Gastrocnemius medialis (tissue), 4 donors: Measurements from ENCODE around the gene SNCG.
"Not testable (repeated sequence)": the region's sequence is repeated elsewhere in the genome, so short reads cannot be mapped to it uniquely, and the experiment has no call there.

Source experiments
- CTCF ChIP-seq, 5 experiments: fragments of 450-650 bp in 3 of 5; fragments of 200-600 bp in 2 of 5; sonication (generic) in 2 of 5; IDR thresholded peaks in 4 of 5; conservative IDR thresholded peaks in 1 of 5; 1 replicate in 4 of 5; 2 replicates in 1 of 5; pipeline ENCODE4 v1.5.1; 2016 to 2019; ENCODE audit warnings: antibody characterized with exemption in 5 of 5, mild to moderate bottlenecking in 3 of 5, moderate library complexity in 3 of 5
- POLR2A ChIP-seq, 2 donors: fragments of 450-650 bp; IDR thresholded peaks; one replicate each; pipeline ENCODE4 v1.6.1; 2017; ENCODE audit warnings: antibody characterized with exemption in 2 of 2, mild to moderate bottlenecking in 2 of 2, moderate library complexity in 2 of 2

DNA sequence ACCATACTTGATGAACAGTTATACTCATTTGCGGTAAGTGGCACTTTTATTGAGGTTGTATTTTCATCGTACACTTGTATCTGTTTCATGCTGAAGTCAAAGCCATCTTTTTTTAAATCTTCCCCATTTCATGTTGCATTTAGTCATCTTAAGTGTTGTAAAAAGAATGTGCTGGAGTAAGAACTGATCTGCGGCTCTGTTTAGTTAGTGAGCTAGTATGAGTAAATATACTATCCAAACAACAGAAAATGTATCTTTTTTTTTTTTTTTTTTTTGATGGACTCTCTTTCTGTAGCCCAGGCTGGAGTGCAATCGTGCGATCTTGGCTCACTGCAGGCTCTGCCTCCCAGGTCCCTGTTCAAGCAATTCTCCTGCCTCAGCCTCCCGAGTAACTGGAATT lies 49.3 kb downstream of the SNCG start:
- TF ChIP-seq CTCF (IDR thresholded peaks at IDR 0.05 in 4 of 5, conservative IDR thresholded peaks at IDR 0.05 in 1 of 5); POLR2A (IDR thresholded peaks at IDR 0.05): not testable (repeated sequence)
